ENCODE data around the gene ZNF614. TPM values are rescaled to one million over a fixed set of nuclear protein-coding genes. Genes with fewer than 3 reads are reported as not detected.
A peak's percentile ranks its signal among the peaks of the same experiment; 100 is the strongest.

The ZNF614 gene
- total and polyA plus RNA-seq, 2 of the 13 experiments (the other 11 are each of a cell fraction or from before 2014, with no cell fraction given): 13.0 to 22.8 TPM

DNA sequence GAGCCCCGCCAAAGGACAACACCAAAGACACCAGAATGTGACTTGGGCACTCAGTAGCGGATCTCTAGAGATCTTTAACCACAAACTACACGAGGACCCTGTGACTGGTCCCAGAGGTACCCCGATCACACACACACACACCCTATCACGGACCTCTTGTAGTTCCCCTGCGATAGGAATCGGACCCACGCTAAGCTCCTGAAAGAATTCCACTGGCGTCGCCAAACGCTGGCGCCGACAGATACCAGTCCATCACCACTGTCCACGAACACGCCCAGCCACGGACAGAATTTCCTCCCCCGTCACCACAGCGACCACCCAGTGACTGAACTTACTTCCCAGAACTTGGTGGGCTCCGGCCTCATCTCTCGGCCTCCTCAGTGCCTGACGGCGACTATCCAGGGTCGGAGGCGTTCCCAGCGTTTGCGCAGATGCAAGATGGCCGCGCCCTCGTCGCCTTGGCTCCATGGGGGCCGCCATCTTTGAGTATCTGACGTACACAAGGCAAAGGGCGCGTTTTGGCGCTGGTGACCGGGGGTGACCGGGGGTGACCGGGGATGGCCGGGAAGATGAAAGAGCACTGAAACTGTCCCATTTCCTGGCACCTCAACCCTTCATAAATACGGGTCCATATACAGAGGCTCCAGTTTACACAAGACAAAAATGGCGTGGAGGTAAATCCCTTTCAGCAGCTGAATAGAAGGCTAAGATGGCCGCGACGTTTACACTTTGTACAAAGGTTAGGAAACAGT is 20.2 kb downstream of the ZNF614 start, which contains the start of gene ZNF615 (continued):
- TF ChIP-seq JUND (CRISPR knock-in tag; IDR thresholded peaks at IDR 0.05) (no peak), IRX3 (CRISPR knock-in tag; IDR thresholded peaks at IDR 0.05; ENCODE audit: borderline replicate concordance, low read depth) (no peak), ZNF557 (CRISPR knock-in tag; IDR thresholded peaks at IDR 0.05) (no peak), MTF1 (CRISPR knock-in tag; IDR thresholded peaks at IDR 0.05) (no peak), ZNF772 (CRISPR knock-in tag; IDR thresholded peaks at IDR 0.05) (no peak), ZFP82 (CRISPR knock-in tag; IDR thresholded peaks at IDR 0.05; ENCODE audit: borderline replicate concordance) (peak; percentile 76; the same call in 1 of the 2 replicates), ZNF451 (CRISPR knock-in tag; IDR thresholded peaks at IDR 0.05) (peak; percentile 64; the same call in 1 of the 2 replicates), MYNN (CRISPR knock-in tag; IDR thresholded peaks at IDR 0.05; ENCODE audit: low read depth) (no peak), ZBTB42 (CRISPR knock-in tag; IDR thresholded peaks at IDR 0.05) (no peak)
- TF ChIP-seq, protein P1, sequence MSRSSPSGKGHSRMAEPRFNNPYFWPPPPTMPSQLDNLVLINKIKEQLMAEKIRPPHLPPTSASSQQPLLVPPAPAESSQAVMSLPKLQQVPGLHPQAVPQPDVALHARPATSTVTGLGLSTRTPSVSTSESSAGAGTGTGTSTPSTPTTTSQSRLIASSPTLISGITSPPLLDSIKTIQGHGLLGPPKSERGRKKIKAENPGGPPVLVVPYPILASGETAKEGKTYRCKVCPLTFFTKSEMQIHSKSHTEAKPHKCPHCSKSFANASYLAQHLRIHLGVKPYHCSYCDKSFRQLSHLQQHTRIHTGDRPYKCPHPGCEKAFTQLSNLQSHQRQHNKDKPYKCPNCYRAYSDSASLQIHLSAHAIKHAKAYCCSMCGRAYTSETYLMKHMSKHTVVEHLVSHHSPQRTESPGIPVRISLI (CRISPR knock-in tag; IDR thresholded peaks at IDR 0.05; ENCODE audit: borderline replicate concordance): no peak
- TF ChIP-seq, protein P2, sequence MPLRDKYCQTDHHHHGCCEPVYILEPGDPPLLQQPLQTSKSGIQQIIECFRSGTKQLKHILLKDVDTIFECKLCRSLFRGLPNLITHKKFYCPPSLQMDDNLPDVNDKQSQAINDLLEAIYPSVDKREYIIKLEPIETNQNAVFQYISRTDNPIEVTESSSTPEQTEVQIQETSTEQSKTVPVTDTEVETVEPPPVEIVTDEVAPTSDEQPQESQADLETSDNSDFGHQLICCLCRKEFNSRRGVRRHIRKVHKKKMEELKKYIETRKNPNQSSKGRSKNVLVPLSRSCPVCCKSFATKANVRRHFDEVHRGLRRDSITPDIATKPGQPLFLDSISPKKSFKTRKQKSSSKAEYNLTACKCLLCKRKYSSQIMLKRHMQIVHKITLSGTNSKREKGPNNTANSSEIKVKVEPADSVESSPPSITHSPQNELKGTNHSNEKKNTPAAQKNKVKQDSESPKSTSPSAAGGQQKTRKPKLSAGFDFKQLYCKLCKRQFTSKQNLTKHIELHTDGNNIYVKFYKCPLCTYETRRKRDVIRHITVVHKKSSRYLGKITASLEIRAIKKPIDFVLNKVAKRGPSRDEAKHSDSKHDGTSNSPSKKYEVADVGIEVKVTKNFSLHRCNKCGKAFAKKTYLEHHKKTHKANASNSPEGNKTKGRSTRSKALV (CRISPR knock-in tag; IDR thresholded peaks at IDR 0.05): peak; percentile 32; the same call in 1 of the 2 replicates
- TF ChIP-seq, protein P3, sequence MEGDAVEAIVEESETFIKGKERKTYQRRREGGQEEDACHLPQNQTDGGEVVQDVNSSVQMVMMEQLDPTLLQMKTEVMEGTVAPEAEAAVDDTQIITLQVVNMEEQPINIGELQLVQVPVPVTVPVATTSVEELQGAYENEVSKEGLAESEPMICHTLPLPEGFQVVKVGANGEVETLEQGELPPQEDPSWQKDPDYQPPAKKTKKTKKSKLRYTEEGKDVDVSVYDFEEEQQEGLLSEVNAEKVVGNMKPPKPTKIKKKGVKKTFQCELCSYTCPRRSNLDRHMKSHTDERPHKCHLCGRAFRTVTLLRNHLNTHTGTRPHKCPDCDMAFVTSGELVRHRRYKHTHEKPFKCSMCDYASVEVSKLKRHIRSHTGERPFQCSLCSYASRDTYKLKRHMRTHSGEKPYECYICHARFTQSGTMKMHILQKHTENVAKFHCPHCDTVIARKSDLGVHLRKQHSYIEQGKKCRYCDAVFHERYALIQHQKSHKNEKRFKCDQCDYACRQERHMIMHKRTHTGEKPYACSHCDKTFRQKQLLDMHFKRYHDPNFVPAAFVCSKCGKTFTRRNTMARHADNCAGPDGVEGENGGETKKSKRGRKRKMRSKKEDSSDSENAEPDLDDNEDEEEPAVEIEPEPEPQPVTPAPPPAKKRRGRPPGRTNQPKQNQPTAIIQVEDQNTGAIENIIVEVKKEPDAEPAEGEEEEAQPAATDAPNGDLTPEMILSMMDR (CRISPR knock-in tag; IDR thresholded peaks at IDR 0.05): no peak
- TF ChIP-seq, protein P4, sequence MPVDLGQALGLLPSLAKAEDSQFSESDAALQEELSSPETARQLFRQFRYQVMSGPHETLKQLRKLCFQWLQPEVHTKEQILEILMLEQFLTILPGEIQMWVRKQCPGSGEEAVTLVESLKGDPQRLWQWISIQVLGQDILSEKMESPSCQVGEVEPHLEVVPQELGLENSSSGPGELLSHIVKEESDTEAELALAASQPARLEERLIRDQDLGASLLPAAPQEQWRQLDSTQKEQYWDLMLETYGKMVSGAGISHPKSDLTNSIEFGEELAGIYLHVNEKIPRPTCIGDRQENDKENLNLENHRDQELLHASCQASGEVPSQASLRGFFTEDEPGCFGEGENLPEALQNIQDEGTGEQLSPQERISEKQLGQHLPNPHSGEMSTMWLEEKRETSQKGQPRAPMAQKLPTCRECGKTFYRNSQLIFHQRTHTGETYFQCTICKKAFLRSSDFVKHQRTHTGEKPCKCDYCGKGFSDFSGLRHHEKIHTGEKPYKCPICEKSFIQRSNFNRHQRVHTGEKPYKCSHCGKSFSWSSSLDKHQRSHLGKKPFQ (CRISPR knock-in tag; IDR thresholded peaks at IDR 0.05; ENCODE audit: insufficient replicate concordance): no peak
- TF ChIP-seq, protein P5, sequence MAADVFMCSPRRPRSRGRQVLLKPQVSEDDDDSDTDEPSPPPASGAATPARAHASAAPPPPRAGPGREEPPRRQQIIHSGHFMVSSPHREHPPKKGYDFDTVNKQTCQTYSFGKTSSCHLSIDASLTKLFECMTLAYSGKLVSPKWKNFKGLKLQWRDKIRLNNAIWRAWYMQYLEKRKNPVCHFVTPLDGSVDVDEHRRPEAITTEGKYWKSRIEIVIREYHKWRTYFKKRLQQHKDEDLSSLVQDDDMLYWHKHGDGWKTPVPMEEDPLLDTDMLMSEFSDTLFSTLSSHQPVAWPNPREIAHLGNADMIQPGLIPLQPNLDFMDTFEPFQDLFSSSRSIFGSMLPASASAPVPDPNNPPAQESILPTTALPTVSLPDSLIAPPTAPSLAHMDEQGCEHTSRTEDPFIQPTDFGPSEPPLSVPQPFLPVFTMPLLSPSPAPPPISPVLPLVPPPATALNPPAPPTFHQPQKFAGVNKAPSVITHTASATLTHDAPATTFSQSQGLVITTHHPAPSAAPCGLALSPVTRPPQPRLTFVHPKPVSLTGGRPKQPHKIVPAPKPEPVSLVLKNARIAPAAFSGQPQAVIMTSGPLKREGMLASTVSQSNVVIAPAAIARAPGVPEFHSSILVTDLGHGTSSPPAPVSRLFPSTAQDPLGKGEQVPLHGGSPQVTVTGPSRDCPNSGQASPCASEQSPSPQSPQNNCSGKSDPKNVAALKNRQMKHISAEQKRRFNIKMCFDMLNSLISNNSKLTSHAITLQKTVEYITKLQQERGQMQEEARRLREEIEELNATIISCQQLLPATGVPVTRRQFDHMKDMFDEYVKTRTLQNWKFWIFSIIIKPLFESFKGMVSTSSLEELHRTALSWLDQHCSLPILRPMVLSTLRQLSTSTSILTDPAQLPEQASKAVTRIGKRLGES (CRISPR knock-in tag; IDR thresholded peaks at IDR 0.05; ENCODE audit: borderline replicate concordance): no peak
- TF ChIP-seq, protein P6, sequence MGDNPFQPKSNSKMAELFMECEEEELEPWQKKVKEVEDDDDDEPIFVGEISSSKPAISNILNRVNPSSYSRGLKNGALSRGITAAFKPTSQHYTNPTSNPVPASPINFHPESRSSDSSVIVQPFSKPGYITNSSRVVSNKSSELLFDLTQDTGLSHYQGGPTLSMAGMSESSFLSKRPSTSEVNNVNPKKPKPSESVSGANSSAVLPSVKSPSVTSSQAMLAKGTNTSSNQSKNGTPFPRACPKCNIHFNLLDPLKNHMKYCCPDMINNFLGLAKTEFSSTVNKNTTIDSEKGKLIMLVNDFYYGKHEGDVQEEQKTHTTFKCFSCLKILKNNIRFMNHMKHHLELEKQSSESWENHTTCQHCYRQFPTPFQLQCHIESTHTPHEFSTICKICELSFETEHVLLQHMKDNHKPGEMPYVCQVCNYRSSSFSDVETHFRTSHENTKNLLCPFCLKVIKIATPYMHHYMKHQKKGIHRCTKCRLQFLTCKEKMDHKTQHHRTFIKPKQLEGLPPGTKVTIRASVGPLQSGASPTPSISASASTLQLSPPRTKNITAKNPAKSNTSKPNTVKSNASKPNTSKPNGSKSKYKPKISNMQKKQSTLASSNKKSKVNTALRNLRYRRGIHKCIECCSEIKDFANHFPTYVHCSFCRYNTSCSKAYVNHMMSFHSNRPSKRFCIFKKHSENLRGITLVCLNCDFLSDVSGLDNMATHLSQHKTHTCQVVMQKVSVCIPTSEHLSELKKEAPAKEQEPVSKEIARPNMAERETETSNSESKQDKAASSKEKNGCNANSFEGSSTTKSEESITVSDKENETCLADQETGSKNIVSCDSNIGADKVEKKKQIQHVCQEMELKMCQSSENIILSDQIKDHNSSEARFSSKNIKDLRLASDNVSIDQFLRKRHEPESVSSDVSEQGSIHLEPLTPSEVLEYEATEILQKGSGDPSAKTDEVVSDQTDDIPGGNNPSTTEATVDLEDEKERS (CRISPR knock-in tag; IDR thresholded peaks at IDR 0.05): peak; percentile 95

Data from HepG2 (cell line).